Activated CD8-positive, alpha-beta T cell treated with anti-CD3 and anti-CD28 coated beads for 36 hours (primary cell): ENCODE data around the gene CFL1. TPM values are rescaled to one million over a fixed set of nuclear protein-coding genes. Genes with fewer than 3 reads are reported as not detected.

ENCODE experiments used
- ATAC-seq: fragments of 200-7000 bp; cut with Tn5 transposase; one replicate; pipeline ENCODE4 v1.10.0; 2021; ENCODE audit warnings: mild to moderate bottlenecking, moderate library complexity
- CTCF ChIA-PET: fragments of 350-600 bp; sonication (Branson Sonifier 250); formaldehyde crosslinking; loops from one replicate; lab custom pipeline; 2021; ENCODE audit warnings: antibody characterized with exemption; lab: Charles Lee
- POLR2A ChIA-PET: fragments of 350-600 bp; sonication (Branson Sonifier 250); formaldehyde crosslinking; loops from one replicate; lab custom pipeline; 2021; ENCODE audit warnings: antibody characterized with exemption; lab: Charles Lee
- DNase-seq: peaks from one replicate; pipeline ENCODE4 v3.0.0-alpha.2; 2020
- H3K27ac Mint-ChIP-seq: one replicate; pipeline ENCODE4 v1.8.0; 2021; ENCODE audit warnings: mild to moderate bottlenecking, mixed read lengths
- H3K27me3 Mint-ChIP-seq: one replicate; pipeline ENCODE4 v1.8.0; 2021; ENCODE audit warnings: mixed read lengths
- H3K36me3 Mint-ChIP-seq: one replicate; pipeline ENCODE4 v1.8.0; 2021; ENCODE audit warnings: low read depth, mixed read lengths
- H3K4me1 Mint-ChIP-seq: one replicate; pipeline ENCODE4 v1.8.0; 2021; ENCODE audit warnings: low read depth, mixed read lengths
- H3K4me3 Mint-ChIP-seq: one replicate; pipeline ENCODE4 v1.8.0; 2021; ENCODE audit warnings: mild to moderate bottlenecking, moderate library complexity, mixed read lengths
- H3K9me3 Mint-ChIP-seq: one replicate; pipeline ENCODE4 v1.8.0; 2021; ENCODE audit warnings: mixed read lengths
- intact Hi-C: fragments of 100-400 bp; cut with micrococcal nuclease; formaldehyde crosslinking; loops from one replicate; pipeline ENCODE4 v1.10.0; 2022
- total RNA-seq, 2 experiments: library from RNA; stranded (reverse); gene quantifications; one replicate each; pipeline ENCODE4 v1.2.3, GENCODE V29; 2021
- TF ChIP-seq, protein P1 (sequence below): fragments of 200-600 bp; IDR thresholded peaks from one replicate; pipeline ENCODE4 v1.8.0; 2022; ENCODE audit warnings: antibody characterized with exemption, mild to moderate bottlenecking

The CFL1 gene
- total RNA-seq, 2 experiments from 2014 or later: 1,059 to 1,062 TPM

DNA sequence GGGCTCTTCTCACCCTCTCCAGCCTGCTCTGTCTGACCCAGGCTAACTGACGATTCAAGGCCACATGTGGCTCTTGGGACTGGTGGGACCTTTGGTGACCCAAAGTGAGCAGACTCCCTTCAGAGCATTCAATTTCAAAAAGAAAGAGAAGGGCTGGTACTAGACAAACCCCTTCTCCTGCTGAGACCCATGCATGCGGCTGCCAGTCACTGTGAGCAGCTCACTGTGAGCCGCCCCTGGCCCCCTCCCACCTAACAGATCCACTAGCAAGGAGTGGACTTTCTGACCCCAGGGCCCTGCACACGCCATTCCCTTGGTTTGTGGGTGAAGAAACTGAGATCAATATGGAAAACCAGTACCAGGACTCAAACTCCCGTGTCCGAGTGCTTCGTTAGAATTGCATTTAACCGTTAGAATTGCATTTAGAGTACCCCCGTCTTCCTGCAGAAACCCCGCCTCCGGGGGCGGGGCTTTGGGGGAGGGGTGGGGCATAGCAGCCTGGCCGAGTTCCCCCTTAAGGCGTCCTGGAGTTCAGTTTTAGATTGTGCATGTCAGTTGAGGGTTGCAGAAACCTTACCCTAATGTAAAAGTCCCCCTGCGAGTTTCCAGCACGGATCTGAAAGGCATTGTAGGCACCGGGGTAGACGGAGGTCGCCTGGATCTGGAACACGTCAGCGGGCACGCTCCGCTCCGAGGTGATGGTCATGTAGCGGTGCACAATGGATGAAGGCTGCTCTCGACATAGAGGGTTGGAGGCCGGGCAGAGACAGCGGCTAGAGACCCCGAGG is 9.5 kb upstream of the CFL1 start:
- Mint-ChIP-seq H3K9me3 (no peaks in the 10 kb centered on the region), H3K4me1 (peaks cover 26% of the 10 kb centered on the region), H3K27me3 (no peaks in the 10 kb centered on the region), H3K4me3 (no peak overlapping the region), H3K27ac (no peak overlapping the region), H3K36me3 (peaks cover 26% of the 10 kb centered on the region)
- TF ChIP-seq, protein P1, sequence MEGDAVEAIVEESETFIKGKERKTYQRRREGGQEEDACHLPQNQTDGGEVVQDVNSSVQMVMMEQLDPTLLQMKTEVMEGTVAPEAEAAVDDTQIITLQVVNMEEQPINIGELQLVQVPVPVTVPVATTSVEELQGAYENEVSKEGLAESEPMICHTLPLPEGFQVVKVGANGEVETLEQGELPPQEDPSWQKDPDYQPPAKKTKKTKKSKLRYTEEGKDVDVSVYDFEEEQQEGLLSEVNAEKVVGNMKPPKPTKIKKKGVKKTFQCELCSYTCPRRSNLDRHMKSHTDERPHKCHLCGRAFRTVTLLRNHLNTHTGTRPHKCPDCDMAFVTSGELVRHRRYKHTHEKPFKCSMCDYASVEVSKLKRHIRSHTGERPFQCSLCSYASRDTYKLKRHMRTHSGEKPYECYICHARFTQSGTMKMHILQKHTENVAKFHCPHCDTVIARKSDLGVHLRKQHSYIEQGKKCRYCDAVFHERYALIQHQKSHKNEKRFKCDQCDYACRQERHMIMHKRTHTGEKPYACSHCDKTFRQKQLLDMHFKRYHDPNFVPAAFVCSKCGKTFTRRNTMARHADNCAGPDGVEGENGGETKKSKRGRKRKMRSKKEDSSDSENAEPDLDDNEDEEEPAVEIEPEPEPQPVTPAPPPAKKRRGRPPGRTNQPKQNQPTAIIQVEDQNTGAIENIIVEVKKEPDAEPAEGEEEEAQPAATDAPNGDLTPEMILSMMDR: no peak
- intact Hi-C loops: no loop called here
- ATAC-seq (no peak), DNase-seq (peak; percentile 58)
- ChIA-PET CTCF (interaction anchor here (0.5 to 12.3 kb wide), 3 partner anchors 20 to 159 kb away, joined by 3 to 283 read pairs (median 153); partner anchors contain the start of genes CCDC85B and FIBP), POLR2A (interaction anchor here (10.6 to 29.8 kb wide), 2 partner anchors 10 to 22 kb away, joined by 182 to 560 read pairs; partner anchors contain the start of genes CCDC85B, CFL1, CTSW and FIBP)

DNA sequence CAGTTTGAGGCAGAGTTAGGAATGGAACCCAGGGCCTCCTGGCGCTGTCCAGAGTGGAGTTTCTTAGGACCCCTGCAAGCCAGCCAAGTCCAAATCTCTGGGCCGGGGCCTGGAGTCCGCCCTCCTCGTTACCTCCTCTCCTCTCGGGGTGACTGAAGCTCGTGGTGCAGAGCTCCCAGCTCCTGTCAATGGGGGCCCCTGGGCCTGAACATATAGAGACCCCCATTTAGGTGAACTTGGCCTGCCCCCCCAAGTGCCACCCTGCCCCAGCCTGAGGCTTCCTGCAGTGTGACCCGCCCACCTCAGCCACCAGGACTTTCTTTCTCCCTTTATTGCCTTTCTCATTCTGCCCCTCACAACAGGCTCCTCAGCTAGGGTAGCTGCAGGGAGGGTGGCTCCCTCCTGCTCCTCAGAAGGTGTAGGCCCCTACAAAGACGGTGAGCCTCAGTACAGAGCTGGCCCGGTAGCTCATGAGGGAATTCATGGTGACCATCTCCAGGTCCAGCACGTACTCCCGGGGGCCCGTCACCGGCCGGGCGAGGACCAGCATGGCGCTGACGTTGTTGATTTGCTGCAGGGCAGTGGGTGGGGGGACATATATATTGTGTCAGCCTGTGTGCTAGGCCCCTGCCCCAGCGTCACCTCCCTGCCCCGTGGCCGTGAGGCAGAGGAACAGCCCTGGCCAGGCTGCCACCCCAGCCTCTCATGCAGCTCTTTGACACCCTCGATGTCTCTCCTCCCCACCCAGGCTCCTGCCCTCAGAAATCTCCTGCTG is 8.7 kb upstream of the CFL1 start:
- Mint-ChIP-seq H3K27me3 (no peaks in the 10 kb centered on the region), H3K9me3 (no peaks in the 10 kb centered on the region), H3K27ac (no peak overlapping the region), H3K4me1 (peaks cover 32% of the 10 kb centered on the region), H3K36me3 (peaks cover 33% of the 10 kb centered on the region), H3K4me3 (no peak overlapping the region)
- CTCF ChIA-PET: interaction anchor here (0.5 to 12.3 kb wide), 2 partner anchors 21 to 160 kb away, joined by 3 to 283 read pairs; partner anchors contain the start of genes CCDC85B and FIBP
- ATAC-seq (no peak), DNase-seq (no peak)
- POLR2A ChIA-PET: interaction anchor here (0.9 to 29.8 kb wide), 3 partner anchors 9 to 147 kb away, joined by 3 to 560 read pairs (median 182); partner anchors contain the start of genes CCDC85B, CFL1, CTSW and FIBP
- intact Hi-C loops: no loop called here
- TF ChIP-seq, protein P1: no peak

DNA sequence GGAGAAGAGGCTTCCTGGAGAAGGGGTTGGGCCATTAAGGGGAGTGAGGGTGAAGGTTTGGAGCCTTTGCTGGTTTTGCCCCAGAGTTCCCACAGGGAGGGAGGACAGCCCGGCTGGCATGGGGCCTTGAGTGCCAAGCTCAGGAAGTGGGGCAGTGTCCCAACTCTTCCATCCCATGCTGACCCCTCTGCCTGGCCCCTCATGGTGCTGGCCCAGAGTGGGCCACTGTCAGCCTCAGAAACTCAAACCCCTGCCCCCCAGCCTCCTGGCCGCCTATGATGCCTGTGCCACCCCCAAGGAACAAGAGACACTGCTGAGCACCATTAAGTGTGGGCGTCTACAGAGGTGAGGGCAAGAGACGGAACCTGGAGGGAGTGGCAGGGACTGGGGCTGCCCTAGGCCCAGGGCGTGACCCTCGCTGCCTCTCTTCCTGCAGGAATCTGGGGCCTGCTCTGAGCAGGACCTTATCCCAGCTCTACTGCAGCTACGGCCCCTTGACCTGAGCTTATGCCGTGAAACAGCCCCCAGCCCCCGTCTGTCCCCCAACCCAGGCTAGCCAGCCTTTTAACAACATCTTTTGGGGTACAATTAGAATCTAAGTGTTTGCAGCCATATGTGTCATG is 7.7 kb upstream of the CFL1 start:
- Mint-ChIP-seq H3K4me3 (no peak overlapping the region), H3K27me3 (no peaks in the 10 kb centered on the region), H3K27ac (no peak overlapping the region), H3K4me1 (peaks cover 26% of the 10 kb centered on the region), H3K36me3 (peaks cover 43% of the 10 kb centered on the region), H3K9me3 (no peaks in the 10 kb centered on the region)
- POLR2A ChIA-PET: interaction anchor here (1.2 to 29.8 kb wide), 3 partner anchors 8 to 33 kb away, joined by 3 to 560 read pairs (median 182); partner anchors contain the start of genes CCDC85B, CFL1, CTSW and FIBP
- CTCF ChIA-PET: interaction anchor here (12.3 kb wide), 1 partner anchor 22 kb away, joined by 283 read pairs; the partner anchor contains the start of genes CCDC85B and FIBP
- TF ChIP-seq, protein P1: no peak
- intact Hi-C loops: no loop called here
- no peak for DNase-seq
- no peak for ATAC-seq

DNA sequence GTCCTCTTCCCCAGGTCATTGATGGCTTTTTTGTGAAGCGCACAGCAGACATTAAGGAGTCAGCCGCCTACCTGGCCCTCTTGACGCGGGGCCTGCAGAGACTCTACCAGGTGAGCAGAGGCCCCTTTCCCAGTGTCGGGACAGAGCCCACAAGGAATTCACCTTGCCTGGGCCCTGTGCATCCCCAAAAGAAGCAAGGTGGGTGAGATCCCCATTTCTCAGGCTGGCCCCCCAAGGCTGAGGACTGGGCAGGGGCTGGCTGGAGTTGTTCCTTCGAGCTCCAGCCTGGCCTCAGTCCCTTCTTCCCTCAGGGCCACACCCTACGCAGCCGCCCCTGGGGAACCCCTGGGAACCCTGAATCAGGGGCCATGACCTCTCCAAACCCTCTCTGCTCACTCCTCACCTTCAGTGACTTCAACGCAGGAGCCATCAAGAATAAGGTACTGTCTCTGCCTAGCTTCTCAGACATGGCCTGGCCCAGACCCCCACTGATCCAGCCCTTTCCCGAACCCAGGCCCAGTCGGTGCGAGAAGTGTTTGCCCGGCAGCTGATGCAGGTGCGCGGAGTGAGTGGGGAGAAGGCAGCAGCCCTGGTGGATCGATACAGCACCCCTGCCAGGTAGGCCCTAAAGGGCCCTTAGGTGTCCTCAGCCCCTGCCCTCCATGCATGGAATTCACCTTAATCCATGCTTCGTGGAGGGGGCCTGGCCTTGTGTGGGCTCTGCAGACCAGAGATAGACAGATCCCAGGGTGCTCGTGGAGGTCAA is 6.9 kb upstream of the CFL1 start:
- no peak for DNase-seq
- Mint-ChIP-seq H3K4me3 (no peak overlapping the region), H3K9me3 (no peaks in the 10 kb centered on the region), H3K27ac (no peak overlapping the region), H3K27me3 (no peaks in the 10 kb centered on the region), H3K4me1 (peaks cover 19% of the 10 kb centered on the region), H3K36me3 (peaks cover 44% of the 10 kb centered on the region)
- ChIA-PET CTCF (interaction anchor here (12.3 kb wide), 1 partner anchor 23 kb away, joined by 283 read pairs; the partner anchor contains the start of genes CCDC85B and FIBP), POLR2A (interaction anchor here (1.2 to 29.8 kb wide), 3 partner anchors 8 to 32 kb away, joined by 3 to 560 read pairs (median 182); partner anchors contain the start of genes CCDC85B, CFL1, CTSW and FIBP)
- TF ChIP-seq, protein P1: no peak
- ATAC-seq: no peak
- intact Hi-C loops: no loop called here
